GM12873 (cell line): ENCODE data around the gene SMR3B.

Experiments
- CTCF ChIP-seq: IDR thresholded peaks from 2 replicates; pipeline ENCODE4 v1.5.1; 2012; ENCODE audit warnings: low read depth, mild to moderate bottlenecking, moderate library complexity, low read length, control low read depth; ENCODE audit not compliant: insufficient read depth; ENCODE audit errors: missing control alignments

SMR3B gene

GRCh38 chr4:70397580-70397979, 14.6 kb downstream of the SMR3B start, which contains the start of gene OPRPN:
TSS of gene OPRPN (plus strand) at chr4:70397940. CDS start at chr4:70399286, 1,346 bp downstream.
- no peak for TF ChIP-seq CTCF

- TF ChIP-seq CTCF = no peak
Observed at GRCh38 chr4:70399319-70399718, 16.4 kb downstream of the SMR3B start.

- TF ChIP-seq CTCF = no peak
Observed at GRCh38 chr4:70402762-70403161, 19.8 kb downstream of the SMR3B start.

- TF ChIP-seq CTCF = no peak
Observed at GRCh38 chr4:70405765-70406164, 22.8 kb downstream of the SMR3B start.

GRCh38 chr4:70425306-70425705, 42.4 kb downstream of the SMR3B start:
- TF ChIP-seq CTCF = no peak

GRCh38 chr4:70426789-70427188, 43.9 kb downstream of the SMR3B start:
- TF ChIP-seq CTCF = no peak

GRCh38 chr4:70437197-70437596, 54.3 kb downstream of the SMR3B start:
- TF ChIP-seq CTCF = no peak
